ENCODE measurements around the gene CENPVL3.
"Not testable (repeated sequence)": the region's sequence is repeated elsewhere in the genome, so short reads cannot be mapped to it uniquely, and the experiment has no call there.

The CENPVL3 gene
- long read RNA-seq, donor 1, partial matches to known transcripts, result 0 of 1 reads
- long read RNA-seq, donor 1, other reads (novel, unspliced or antisense), result 0 of 1 reads
- long read RNA-seq, donor 2, partial matches to known transcripts, result 0 of 2 reads
- long read RNA-seq, donor 2, other reads (novel, unspliced or antisense), result 0 of 2 reads
- long read RNA-seq, donor 3, result 0 reads
- long read RNA-seq, donor 4, partial matches to known transcripts, result 0 of 2 reads
- long read RNA-seq, donor 4, other reads (novel, unspliced or antisense), result 0 of 2 reads
- long read RNA-seq, donor 5, partial matches to known transcripts, result 0 of 2 reads
- long read RNA-seq, donor 5, other reads (novel, unspliced or antisense), result 0 of 2 reads
- long read RNA-seq, donor 6, partial matches to known transcripts, result 0 of 4 reads
- long read RNA-seq, donor 6, other reads (novel, unspliced or antisense), result 0 of 4 reads
- long read RNA-seq, donor 7, transcript CENPVL3-201 (1 exons, 1,945 nt), result major isoform, 7 of 7 reads
- long read RNA-seq, donor 7, partial matches to known transcripts, result 0 of 7 reads
- long read RNA-seq, donor 7, other reads (novel, unspliced or antisense), result 0 of 7 reads
- long read RNA-seq, donor 8, partial matches to known transcripts, result 0 of 2 reads
- long read RNA-seq, donor 8, other reads (novel, unspliced or antisense), result 0 of 2 reads

DNA sequence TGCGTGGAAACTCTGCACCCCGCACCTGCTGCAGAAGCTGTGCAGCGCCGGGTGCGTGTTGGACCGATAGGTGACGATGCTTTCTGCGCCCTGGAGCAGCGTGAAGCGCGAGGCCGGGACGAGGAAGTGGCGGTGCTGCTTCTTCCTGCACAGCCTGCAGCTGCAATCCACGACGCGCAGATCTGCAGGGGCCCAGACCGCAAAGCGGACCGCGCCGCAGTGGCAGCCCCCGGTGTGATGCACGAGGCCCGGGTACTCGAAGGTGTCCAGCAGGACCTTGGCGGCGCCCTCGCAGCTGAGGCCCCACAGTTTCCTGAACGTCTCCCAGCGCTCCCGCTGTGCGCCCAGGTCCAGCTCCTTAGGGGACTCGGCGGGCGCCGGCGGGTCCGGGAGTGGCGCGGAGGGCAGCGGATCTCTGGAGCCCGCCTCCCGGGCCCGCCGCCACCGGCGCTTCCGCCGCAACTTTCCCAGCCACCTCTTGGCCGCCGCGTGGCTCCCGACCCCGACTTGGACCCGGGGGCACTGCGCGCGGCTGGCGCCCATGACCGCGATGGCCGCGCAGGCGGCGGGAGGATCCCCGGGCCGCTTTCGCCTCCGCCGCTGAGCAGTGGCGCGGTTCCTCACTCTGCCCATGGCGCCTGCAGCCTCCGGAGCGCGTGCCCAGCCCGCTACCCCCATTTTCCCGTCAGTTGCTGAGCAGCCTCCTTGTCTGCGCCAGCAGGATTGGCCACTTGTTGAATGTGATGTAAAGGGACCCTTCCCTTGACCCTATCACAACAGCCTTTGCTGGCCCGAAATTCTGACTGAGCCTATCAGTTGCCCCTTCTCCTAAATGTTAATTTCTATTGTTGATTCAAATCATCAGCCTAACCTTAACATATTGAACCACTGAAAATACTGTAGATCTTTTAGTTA lies at the start of gene CENPVL3:
CENPVL3 (minus strand) TSS at position 672 of the 915 bp plus-strand sequence; CDS start at position 633, 39 bp downstream.
- DNase-seq, result peak; percentile 65

DNA sequence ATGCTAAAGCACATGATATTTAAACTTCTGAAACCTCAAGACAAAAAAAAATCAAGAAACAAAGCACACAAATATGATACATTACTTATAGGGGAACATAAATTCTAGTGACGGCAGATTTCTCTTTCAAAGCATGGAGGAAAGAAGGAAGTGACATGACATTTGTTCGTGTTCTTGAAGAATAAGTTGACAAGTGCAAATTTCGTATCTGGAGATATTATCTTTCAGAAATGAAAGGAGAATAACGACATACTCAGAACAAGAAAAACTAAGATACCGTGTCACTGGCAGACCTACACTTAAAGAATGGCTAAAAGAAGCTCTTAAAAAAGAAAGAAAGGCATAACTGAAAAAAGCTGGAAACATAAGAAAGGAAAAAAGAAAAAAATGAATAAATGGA lies 47.3 kb upstream of the CENPVL3 start:
- DNase-seq, result no peak

DNA sequence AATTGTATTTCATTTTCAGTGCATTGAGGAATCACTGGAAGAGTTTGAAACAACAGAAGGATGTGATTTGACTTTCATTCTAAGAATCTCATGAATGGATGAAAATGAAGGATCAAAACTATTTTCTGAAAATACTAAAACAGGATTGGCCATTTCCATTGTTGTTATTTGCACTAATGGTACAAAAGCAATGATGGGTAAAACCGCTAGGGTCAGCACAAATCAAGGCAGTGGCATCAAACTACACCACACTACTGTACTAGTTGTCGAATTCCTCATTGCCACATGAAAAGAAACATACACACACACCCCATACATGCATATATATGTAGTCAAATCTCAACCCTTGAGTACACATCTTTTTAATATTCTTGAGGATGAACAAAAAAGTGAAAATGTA lies 24.7 kb upstream of the CENPVL3 start:
- no peak for DNase-seq

DNA sequence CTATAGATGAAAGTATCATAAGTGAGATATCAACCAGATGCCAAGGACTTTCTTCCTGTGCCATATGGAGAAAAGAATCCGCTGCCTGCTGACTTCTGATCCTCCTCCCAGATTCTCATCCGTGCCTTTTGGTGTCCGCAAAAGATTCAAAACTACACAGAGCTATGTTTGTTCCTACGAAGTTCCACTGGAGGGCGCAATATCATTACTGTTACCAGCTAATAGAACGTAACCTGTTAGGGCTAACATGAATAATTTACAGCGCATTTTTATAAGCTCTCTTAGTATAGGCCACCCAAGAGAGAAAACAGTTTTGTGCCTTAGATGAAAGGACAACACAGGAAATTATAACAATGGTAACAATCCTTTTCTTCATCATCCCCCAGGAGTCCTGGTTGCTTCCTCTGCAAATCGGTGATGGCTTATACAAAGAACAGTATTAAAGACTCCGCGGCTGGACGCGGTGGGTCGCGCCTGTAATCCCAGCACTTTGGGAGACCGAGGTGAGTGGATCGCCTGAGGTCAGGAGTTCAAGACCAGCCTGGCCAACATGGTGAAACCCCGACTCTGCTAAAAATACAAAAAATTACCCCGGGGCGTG lies 22.8 kb upstream of the CENPVL3 start:
- peak; percentile 6 for DNase-seq

DNA sequence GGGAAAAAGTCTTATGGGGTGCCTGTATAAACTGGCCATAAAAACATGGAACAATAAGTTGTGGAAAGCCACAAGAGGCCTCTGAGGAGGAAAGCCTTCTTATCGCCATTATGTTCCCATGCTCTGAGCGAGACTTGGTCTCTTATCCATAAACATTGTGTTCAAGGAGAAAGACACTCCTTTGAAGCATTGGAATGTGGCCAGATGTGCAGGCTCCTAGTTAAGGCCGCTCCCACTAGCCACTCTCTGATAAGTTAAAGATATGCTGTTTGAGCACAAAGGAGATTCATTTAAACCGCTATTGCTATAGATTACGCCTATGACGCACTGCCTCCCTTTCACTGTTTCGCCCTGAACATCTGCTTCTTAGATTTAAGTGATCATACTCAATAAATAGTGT lies 17.8 kb upstream of the CENPVL3 start:
- not testable (repeated sequence) for DNase-seq

DNA sequence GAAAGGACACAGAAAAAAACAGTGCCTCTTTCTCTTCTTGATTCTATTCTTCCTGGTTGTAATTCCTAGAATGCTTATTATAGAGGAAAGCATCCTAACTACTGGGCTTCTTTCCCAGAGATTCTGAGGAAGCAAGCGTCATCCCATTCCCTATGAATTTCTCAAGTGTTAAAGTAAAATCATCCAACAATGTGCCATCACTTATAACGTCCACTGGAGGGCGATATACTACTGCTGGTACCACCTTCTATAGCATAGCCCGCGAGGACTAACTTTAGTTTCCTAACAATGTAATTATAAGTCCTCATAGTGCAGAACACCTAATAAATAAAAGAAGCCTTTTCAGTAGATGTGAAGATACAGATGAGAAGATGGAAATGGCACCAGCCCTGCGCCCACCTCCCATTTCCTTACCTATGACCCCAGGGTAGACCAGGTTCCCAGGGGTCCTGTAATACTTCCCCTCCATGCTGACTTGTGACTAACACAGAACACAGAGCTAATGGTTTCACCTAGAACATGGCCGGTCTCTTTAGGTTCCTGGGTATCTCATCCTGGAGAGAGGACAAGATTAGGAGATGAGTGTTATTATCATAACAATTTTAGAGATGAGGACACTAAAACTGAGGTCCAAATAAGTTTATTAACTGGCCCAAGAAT lies 4.2 kb downstream of the CENPVL3 start:
- peak; percentile 6 for DNase-seq

DNA sequence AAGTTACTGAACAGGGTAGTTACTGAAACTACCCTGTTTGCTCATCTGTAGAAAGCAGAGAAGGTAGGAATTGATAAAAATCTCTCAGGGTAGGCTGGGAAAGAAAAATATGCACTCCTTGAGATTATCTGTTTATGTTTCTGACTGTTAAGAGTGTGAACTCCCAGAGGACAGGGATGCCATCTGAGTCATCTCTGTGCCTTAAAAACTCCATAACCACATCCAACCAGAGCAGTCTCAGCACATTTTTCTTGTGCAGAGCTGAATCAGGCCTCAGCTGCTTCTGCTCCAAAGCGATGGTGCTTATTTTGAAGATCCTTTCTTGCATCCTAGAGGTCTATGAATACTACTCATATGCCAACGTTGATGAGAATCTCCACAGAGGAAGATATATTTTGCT lies 9.9 kb downstream of the CENPVL3 start:
- no peak for DNase-seq

DNA sequence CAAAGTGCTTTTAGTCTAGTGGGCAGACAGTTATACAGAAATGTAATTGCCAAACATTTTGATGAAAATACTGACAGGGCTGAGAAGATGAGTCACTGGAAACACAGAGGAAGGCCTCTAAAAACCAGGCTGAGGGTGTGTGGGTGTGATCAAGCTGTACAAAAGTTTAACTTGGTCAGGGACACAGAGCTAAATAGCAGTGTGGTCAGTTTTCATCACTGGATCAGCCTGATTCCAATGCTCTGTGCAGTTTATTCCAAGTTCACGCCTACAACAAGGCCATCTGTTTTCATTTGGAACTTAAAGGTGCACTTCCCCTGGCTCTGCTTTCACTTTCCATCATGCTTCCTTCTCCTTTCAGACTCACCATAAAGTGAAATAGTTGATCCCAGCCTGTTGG lies 10.6 kb downstream of the CENPVL3 start:
- no peak for DNase-seq

DNA sequence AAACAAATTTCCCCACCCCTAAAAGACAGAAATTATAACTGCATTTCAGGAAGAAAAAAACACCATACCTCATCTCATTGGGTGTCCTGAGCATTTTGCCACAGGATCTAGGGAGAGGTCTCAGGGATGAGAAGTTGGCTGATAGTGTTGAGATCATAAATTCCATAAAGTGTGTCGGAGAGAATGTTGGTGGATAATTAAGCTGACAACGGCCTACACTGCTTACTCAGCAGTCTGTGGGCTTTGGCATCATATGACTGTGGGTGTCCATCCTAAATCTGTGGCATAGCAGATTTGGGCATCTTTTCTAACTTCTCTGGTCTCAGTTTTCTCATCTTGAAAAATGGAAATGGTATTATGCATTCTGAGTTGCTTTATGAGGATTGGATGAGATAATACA lies 12.3 kb downstream of the CENPVL3 start:
- DNase-seq, result no peak

DNA sequence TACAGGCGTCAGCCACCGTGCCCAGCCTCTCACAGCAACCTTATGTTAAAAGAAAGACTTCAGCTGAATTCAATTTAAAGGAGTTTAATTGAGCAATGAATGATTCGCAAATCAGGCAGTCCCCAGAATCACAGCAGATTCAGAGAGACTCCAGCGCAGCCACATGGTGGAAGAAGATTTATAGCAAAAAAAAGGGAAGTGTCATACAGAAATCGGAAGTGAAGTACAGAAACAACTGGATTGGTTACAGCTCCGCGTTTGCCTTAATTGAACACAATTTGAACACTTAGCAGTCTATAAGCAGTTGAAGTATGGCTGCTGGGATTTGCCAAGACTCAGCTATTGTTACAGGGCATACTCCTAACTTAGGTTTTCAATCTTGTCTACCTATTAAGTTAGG lies 19.8 kb downstream of the CENPVL3 start:
- DNase-seq, result no peak

DNA sequence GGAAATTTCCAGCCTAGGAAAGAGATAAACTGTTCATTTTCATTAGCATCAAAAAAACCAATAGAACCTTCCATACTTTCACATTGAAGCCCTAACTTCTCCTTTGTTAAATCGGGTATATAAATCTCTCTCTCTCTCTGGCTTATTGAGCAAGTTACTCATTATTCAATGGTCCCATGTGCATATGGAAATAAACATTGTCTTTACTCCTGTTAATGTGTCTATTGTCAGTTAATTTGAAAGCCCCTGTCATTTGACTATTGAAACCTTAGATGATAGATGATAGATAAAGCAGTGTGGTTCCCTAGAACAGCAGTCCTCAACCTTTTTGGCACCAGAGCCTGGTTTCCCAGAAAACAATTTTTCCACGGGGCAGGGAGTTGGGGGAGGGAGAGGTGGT lies 46.8 kb downstream of the CENPVL3 start:
- DNase-seq, result no peak

DNA sequence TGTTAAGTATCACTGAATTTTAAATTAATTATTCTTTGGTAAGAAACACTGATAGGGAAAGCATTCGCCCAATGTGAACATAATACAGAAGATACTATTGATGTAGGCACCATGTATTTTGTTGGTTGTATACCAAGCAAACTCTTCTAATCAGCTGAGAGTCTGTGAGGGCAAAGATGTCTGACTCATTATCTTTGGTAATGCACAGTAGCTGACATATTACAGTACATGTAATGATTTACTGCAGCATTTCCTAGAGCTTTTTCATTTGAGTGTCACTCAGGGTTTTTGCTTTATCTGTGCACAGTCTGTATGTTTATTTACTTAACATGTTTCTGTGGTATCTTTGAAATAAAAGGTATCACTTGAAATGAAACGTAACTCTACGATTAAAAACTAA lies 49.2 kb downstream of the CENPVL3 start:
- no peak for DNase-seq

DNA sequence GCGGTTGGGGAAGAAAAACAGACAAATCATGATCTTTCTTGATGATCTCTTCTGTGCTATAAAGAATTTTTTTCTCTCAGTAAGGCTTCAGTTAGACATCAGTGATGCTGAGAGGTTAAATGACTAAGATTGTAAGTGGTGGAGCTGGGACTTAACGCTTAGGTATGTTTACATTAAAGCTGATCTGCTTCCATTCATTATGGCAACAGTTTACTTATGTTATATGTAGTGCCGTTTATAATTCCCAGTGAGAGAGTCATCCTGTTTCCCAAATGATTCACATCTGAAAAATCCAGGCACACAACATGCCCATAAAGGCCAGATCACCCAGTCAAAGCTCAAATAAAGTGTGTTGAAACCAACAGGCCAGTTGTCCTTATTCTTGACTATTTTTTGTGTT lies 50.1 kb downstream of the CENPVL3 start:
- DNase-seq, result no peak
